Measurements from ENCODE around the gene DAPK1. TPM values are rescaled to one million over a fixed set of nuclear protein-coding genes. Genes with fewer than 3 reads are reported as not detected.

DAPK1 gene
- total and polyA plus RNA-seq, 5 donors from 2014 or later = 0.14 to 3.5 (median 0.42) TPM; not detected in 2

GRCh38 chr9:87731321-87731720, 233.7 kb downstream of the DAPK1 start:
- Histone ChIP-seq H3K4me3 (ENCODE audit: low read depth, low read length) (no peak overlapping the region), H3K9me3 (ENCODE audit: control insufficient read depth in 2 of 2, low read length in 2 of 2) (no peaks in the 10 kb centered on the region), H3K27ac (ENCODE audit: insufficient read depth, low read length, poor library complexity, severe bottlenecking) (no peak overlapping the region), H3K4me1 (ENCODE audit: control insufficient read depth, insufficient read depth, low read length, poor library complexity, severe bottlenecking) (peaks cover 3% of the 10 kb centered on the region), H3K36me3 (ENCODE audit: control insufficient read depth, insufficient read depth, low read length) (no peaks in the 10 kb centered on the region), H3K27me3 (ENCODE audit: control insufficient read depth, insufficient read depth, low read length) (peaks cover 4% of the 10 kb centered on the region)
- DNase-seq (no peak), ATAC-seq (ENCODE audit: low read depth in 2 of 2) (no peak)
- Mint-ChIP-seq H3K27ac (no peak overlapping the region), H3K36me3 (peaks cover 3% of the 10 kb centered on the region), H3K4me1 (peaks cover 0 to 17% (median under 1%) of the 10 kb centered on the region in 4 donors), H3K4me3 (no peak overlapping the region), H3K9me3 (peaks cover 0 to 1% (median 0%) of the 10 kb centered on the region in 7 donors), H3K27me3 (peaks cover 11% of the 10 kb centered on the region)

GRCh38 chr9:87732344-87732743, 234.7 kb downstream of the DAPK1 start:
- peaks cover 0 to 15% (median under 1%) of the 10 kb centered on the region in 4 donors for H3K4me1 Mint-ChIP-seq
- ATAC-seq (ENCODE audit: low read depth in 2 of 2) = no peak

GRCh38 chr9:87732756-87733155, 235.1 kb downstream of the DAPK1 start:
- Mint-ChIP-seq H3K4me3 (no peak overlapping the region), H3K9me3 (peaks cover 0 to 2% (median 0%) of the 10 kb centered on the region in 7 donors), H3K27me3 (peaks cover 7% of the 10 kb centered on the region), H3K36me3 (peaks cover 3% of the 10 kb centered on the region), H3K27ac (no peak overlapping the region), H3K4me1 (peaks cover 0 to 14% (median under 1%) of the 10 kb centered on the region in 4 donors)
- Histone ChIP-seq H3K9me3 (ENCODE audit: control insufficient read depth in 2 of 2, low read length in 2 of 2) (no peaks in the 10 kb centered on the region), H3K27ac (ENCODE audit: insufficient read depth, low read length, poor library complexity, severe bottlenecking) (no peak overlapping the region), H3K27me3 (ENCODE audit: control insufficient read depth, insufficient read depth, low read length) (no peaks in the 10 kb centered on the region), H3K4me3 (ENCODE audit: low read depth, low read length) (no peak overlapping the region), H3K4me1 (ENCODE audit: control insufficient read depth, insufficient read depth, low read length, poor library complexity, severe bottlenecking) (no peaks in the 10 kb centered on the region), H3K36me3 (ENCODE audit: control insufficient read depth, insufficient read depth, low read length) (no peaks in the 10 kb centered on the region)
- no peak for DNase-seq
- no peak for ATAC-seq (ENCODE audit: low read depth in 2 of 2)

More at GRCh38 chr9:87732344-87732743, 234.7 kb downstream of the DAPK1 start:
- Histone ChIP-seq H3K27me3 (ENCODE audit: control insufficient read depth, insufficient read depth, low read length) (no peaks in the 10 kb centered on the region), H3K4me1 (ENCODE audit: control insufficient read depth, insufficient read depth, low read length, poor library complexity, severe bottlenecking) (no peaks in the 10 kb centered on the region), H3K4me3 (ENCODE audit: low read depth, low read length) (no peak overlapping the region), H3K9me3 (ENCODE audit: control insufficient read depth in 2 of 2, low read length in 2 of 2) (no peaks in the 10 kb centered on the region), H3K27ac (ENCODE audit: insufficient read depth, low read length, poor library complexity, severe bottlenecking) (no peak overlapping the region), H3K36me3 (ENCODE audit: control insufficient read depth, insufficient read depth, low read length) (no peaks in the 10 kb centered on the region)
- Mint-ChIP-seq H3K27ac (no peak overlapping the region), H3K36me3 (peaks cover 3% of the 10 kb centered on the region), H3K9me3 (peaks cover 0 to 2% (median 0%) of the 10 kb centered on the region in 7 donors), H3K4me3 (no peak overlapping the region), H3K27me3 (peaks cover 7% of the 10 kb centered on the region)
- no peak for DNase-seq

GRCh38 chr9:87733273-87734052, 235.8 kb downstream of the DAPK1 start:
- peaks cover 7% of the 10 kb centered on the region for H3K27me3 Mint-ChIP-seq
- Histone ChIP-seq H3K4me3 (ENCODE audit: low read depth, low read length) (no peak overlapping the region), H3K27me3 (ENCODE audit: control insufficient read depth, insufficient read depth, low read length) (no peaks in the 10 kb centered on the region), H3K36me3 (ENCODE audit: control insufficient read depth, insufficient read depth, low read length) (no peaks in the 10 kb centered on the region), H3K4me1 (ENCODE audit: control insufficient read depth, insufficient read depth, low read length, poor library complexity, severe bottlenecking) (no peaks in the 10 kb centered on the region), H3K9me3 (ENCODE audit: control insufficient read depth in 2 of 2, low read length in 2 of 2) (no peaks in the 10 kb centered on the region), H3K27ac (ENCODE audit: insufficient read depth, low read length, poor library complexity, severe bottlenecking) (no peak overlapping the region)
- no peak for ATAC-seq (ENCODE audit: low read depth in 2 of 2)
- H3K36me3 Mint-ChIP-seq = peaks cover 3% of the 10 kb centered on the region
- H3K4me1 Mint-ChIP-seq = peaks cover 0 to 7% (median 0%) of the 10 kb centered on the region in 4 donors
- H3K27ac Mint-ChIP-seq = no peak overlapping the region
- peaks cover 0 to 4% (median 0%) of the 10 kb centered on the region in 7 donors for H3K9me3 Mint-ChIP-seq
- DNase-seq = no peak
- H3K4me3 Mint-ChIP-seq = no peak overlapping the region

- H3K4me1 ChIP-seq (ENCODE audit: control insufficient read depth, insufficient read depth, low read length, poor library complexity, severe bottlenecking) = no peaks in the 10 kb centered on the region
- H3K4me3 ChIP-seq (ENCODE audit: low read depth, low read length) = no peak overlapping the region
- peaks cover 3% of the 10 kb centered on the region for H3K36me3 Mint-ChIP-seq
- no peak overlapping the region for H3K4me3 Mint-ChIP-seq
- ATAC-seq (ENCODE audit: low read depth in 2 of 2) = no peak
- H3K9me3 Mint-ChIP-seq = peaks cover 0 to 4% (median 0%) of the 10 kb centered on the region in 7 donors
- H3K36me3 ChIP-seq (ENCODE audit: control insufficient read depth, insufficient read depth, low read length) = no peaks in the 10 kb centered on the region
- H3K27me3 Mint-ChIP-seq = peaks cover 7% of the 10 kb centered on the region
- no peaks in the 10 kb centered on the region for H3K9me3 ChIP-seq (ENCODE audit: control insufficient read depth in 2 of 2, low read length in 2 of 2)
- H3K4me1 Mint-ChIP-seq = peaks cover 0 to under 1% (median 0%) of the 10 kb centered on the region in 4 donors
- no peak overlapping the region for H3K27ac Mint-ChIP-seq
- no peaks in the 10 kb centered on the region for H3K27me3 ChIP-seq (ENCODE audit: control insufficient read depth, insufficient read depth, low read length)
- no peak overlapping the region for H3K27ac ChIP-seq (ENCODE audit: insufficient read depth, low read length, poor library complexity, severe bottlenecking)
- no peak for DNase-seq
Observed at GRCh38 chr9:87734106-87734505, 236.4 kb downstream of the DAPK1 start.

- Mint-ChIP-seq H3K27ac (no peak overlapping the region), H3K4me3 (no peak overlapping the region), H3K27me3 (peaks cover 11% of the 10 kb centered on the region), H3K36me3 (no peaks in the 10 kb centered on the region), H3K4me1 (peaks cover 0 to 6% (median 1%) of the 10 kb centered on the region in 4 donors), H3K9me3 (peaks cover 0 to 10% (median 6%) of the 10 kb centered on the region in 7 donors)
- Histone ChIP-seq H3K9me3 (ENCODE audit: control insufficient read depth in 2 of 2, low read length in 2 of 2) (peaks cover 3 to 6% of the 10 kb centered on the region in 2 experiments), H3K27me3 (ENCODE audit: control insufficient read depth, insufficient read depth, low read length) (no peaks in the 10 kb centered on the region), H3K27ac (ENCODE audit: insufficient read depth, low read length, poor library complexity, severe bottlenecking) (no peak overlapping the region), H3K36me3 (ENCODE audit: control insufficient read depth, insufficient read depth, low read length) (no peaks in the 10 kb centered on the region), H3K4me1 (ENCODE audit: control insufficient read depth, insufficient read depth, low read length, poor library complexity, severe bottlenecking) (no peaks in the 10 kb centered on the region), H3K4me3 (ENCODE audit: low read depth, low read length) (no peak overlapping the region)
- ATAC-seq (ENCODE audit: low read depth in 2 of 2) = no peak
- DNase-seq = no peak
Observed at GRCh38 chr9:87739546-87739945, 241.9 kb downstream of the DAPK1 start.

- ATAC-seq (ENCODE audit: low read depth in 2 of 2) = no peak
- Histone ChIP-seq H3K27me3 (ENCODE audit: control insufficient read depth, insufficient read depth, low read length) (no peaks in the 10 kb centered on the region), H3K4me3 (ENCODE audit: low read depth, low read length) (no peak overlapping the region), H3K27ac (ENCODE audit: insufficient read depth, low read length, poor library complexity, severe bottlenecking) (no peak overlapping the region), H3K4me1 (ENCODE audit: control insufficient read depth, insufficient read depth, low read length, poor library complexity, severe bottlenecking) (no peaks in the 10 kb centered on the region), H3K36me3 (ENCODE audit: control insufficient read depth, insufficient read depth, low read length) (no peaks in the 10 kb centered on the region), H3K9me3 (ENCODE audit: control insufficient read depth in 2 of 2, low read length in 2 of 2) (peaks cover 3 to 6% of the 10 kb centered on the region in 2 experiments)
- Mint-ChIP-seq H3K27me3 (peaks cover 10% of the 10 kb centered on the region), H3K9me3 (peaks cover 0 to 10% (median 6%) of the 10 kb centered on the region in 7 donors), H3K36me3 (no peaks in the 10 kb centered on the region), H3K4me1 (peaks cover 0 to 6% (median 1%) of the 10 kb centered on the region in 4 donors), H3K27ac (no peak overlapping the region), H3K4me3 (no peak overlapping the region)
- no peak for DNase-seq
Observed at GRCh38 chr9:87740209-87740608, 242.5 kb downstream of the DAPK1 start.

Measured in CD4-positive, CD25-positive, alpha-beta regulatory T cell (primary cell).